ENCODE results near the gene NCR3LG1. TPM values are rescaled to one million over a fixed set of nuclear protein-coding genes. Genes with fewer than 3 reads are reported as not detected.

Gene NCR3LG1
- total and polyA plus RNA-seq, 2 of the 4 experiments (the other 2 are of a cell fraction) = 1.7 to 4.1 TPM

DNA sequence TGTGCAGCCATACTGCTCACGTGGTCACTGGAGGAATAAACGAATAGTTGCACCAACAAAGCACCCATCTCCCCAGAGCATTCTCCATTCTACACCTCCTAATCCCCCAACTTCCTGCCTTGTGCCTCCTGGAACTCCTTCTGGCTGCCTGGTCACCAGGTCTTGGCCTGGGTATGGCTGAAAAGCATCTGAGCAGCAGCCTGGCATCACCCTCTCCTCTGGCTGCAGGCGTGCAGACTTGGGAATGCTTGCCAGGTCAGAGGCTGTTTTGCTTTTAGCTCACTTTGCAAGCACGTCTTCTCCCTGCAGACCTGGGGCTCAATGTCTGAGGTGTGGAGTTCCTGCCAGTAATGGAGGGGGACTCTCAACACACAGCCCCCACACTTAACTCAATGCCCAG, 70.2 kb downstream of the NCR3LG1 start:
- Histone ChIP-seq H3K4me3 (ENCODE audit: insufficient read depth, low read depth, low read length) (no peak overlapping the region), H3K4me2 (ENCODE audit: low read depth, low read length) (no peak overlapping the region), H3K36me3 (ENCODE audit: control insufficient read depth, insufficient read depth, low read length) (no peaks in the 10 kb centered on the region), H2AFZ (replicated peaks; ENCODE audit: low read length, poor library complexity) (no peak overlapping the region), H3K9ac (ENCODE audit: low read depth, low read length) (no peak overlapping the region), H4K8ac (ENCODE audit: low read depth in 2 of 2, low read length in 2 of 2) (no peak overlapping the region), H3K56ac (ENCODE audit: extremely low read depth, insufficient read depth, low read length) (no peak overlapping the region), H3K27ac (ENCODE audit: insufficient read depth, low read length) (no peak overlapping the region), H3K9me3 (ENCODE audit: control insufficient read depth, insufficient read depth, low read length) (no peaks in the 10 kb centered on the region), H2BK15ac (ENCODE audit: low read depth, low read length) (no peak overlapping the region), H4K91ac (ENCODE audit: insufficient read depth, low read depth, low read length) (no peak overlapping the region), H4K5ac (ENCODE audit: low read depth, low read length) (no peak overlapping the region), H2AK5ac (ENCODE audit: low read depth, low read length) (no peak overlapping the region), H3K14ac (replicated peaks; ENCODE audit: low read depth, low read length) (no peak overlapping the region), H3K4me1 (ENCODE audit: control insufficient read depth, insufficient read depth, low read length) (no peaks in the 10 kb centered on the region), H3K18ac (ENCODE audit: low read depth, low read length) (no peak overlapping the region), H4K20me1 (ENCODE audit: insufficient read depth, low read length) (no peaks in the 10 kb centered on the region), H3K9me1 (ENCODE audit: insufficient read depth, low read length) (no peaks in the 10 kb centered on the region), H3K4ac (ENCODE audit: low read depth, low read length) (no peak overlapping the region), H2BK20ac (ENCODE audit: low read depth, low read length) (no peak overlapping the region), H2BK120ac (ENCODE audit: low read depth, low read length) (no peak overlapping the region), H2BK5ac (ENCODE audit: low read depth, low read length, poor library complexity, severe bottlenecking) (no peak overlapping the region), H3K23ac (ENCODE audit: low read depth, low read length) (no peak overlapping the region), H3K79me1 (ENCODE audit: low read depth in 1 of 2, low read length in 2 of 2) (no peaks in the 10 kb centered on the region), H3K27me3 (ENCODE audit: control insufficient read depth, insufficient read depth, low read length) (peaks cover 6% of the 10 kb centered on the region), H2AK9ac (replicated peaks; ENCODE audit: low read depth, low read length, poor library complexity) (no peak overlapping the region)
- TF ChIP-seq RCOR1 (IDR thresholded peaks at IDR 0.05; ENCODE audit: insufficient replicate concordance, low read length) (no peak), MXI1 (IDR thresholded peaks at IDR 0.05; ENCODE audit: borderline replicate concordance, low read depth, low read length) (no peak), USF2 (IDR thresholded peaks at IDR 0.05; ENCODE audit: low read depth, low read length) (no peak), NFE2L2 (IDR thresholded peaks at IDR 0.05; ENCODE audit: low read depth, low read length) (no peak), MAZ (IDR thresholded peaks at IDR 0.05; ENCODE audit: borderline replicate concordance, low read depth, low read length) (no peak), MAFK (IDR thresholded peaks at IDR 0.05; ENCODE audit: low read depth, low read length) (no peak), SMC3 (IDR thresholded peaks at IDR 0.05; ENCODE audit: low read depth, low read length) (no peak), CHD1 (IDR thresholded peaks at IDR 0.05; ENCODE audit: low read depth, low read length) (no peak), BHLHE40 (IDR thresholded peaks at IDR 0.05; ENCODE audit: low read depth, low read length) (no peak), RFX5 (IDR thresholded peaks at IDR 0.05; ENCODE audit: low read depth, low read length) (no peak), CEBPB (IDR thresholded peaks at IDR 0.05; ENCODE audit: low read depth, low read length) (no peak), FOS (IDR thresholded peaks at IDR 0.05; ENCODE audit: low read depth, low read length) (no peak), ELK1 (IDR thresholded peaks at IDR 0.05; ENCODE audit: borderline replicate concordance, low read depth, low read length) (no peak), RAD21 (IDR thresholded peaks at IDR 0.05; ENCODE audit: low read length) (no peak), CTCF (conservative IDR thresholded peaks at IDR 0.05; ENCODE audit: low read depth, low read length) (no peak), POLR2A (IDR thresholded peaks at IDR 0.05; ENCODE audit: low read depth, low read length) (no peak)
- no peak for DNase-seq
- in situ Hi-C loops (cut with MboI; ENCODE audit: low sequenced_read_pairs) (no loop called here), dilution Hi-C loops (cut with HindIII; ENCODE audit: low sequenced_read_pairs, unreplicated experiment) (no loop called here), intact Hi-C loops (cut with micrococcal nuclease) (no loop called here)
- ChIA-PET CTCF (no interaction called here), POLR2A (ENCODE audit: unreplicated experiment) (no interaction called here)
- no CpG with 5 or more reads among the region's 4 CpGs for WGBS, 2 experiments (ENCODE audit: extremely low coverage in 2 of 2, insufficient read length in 1 of 2)
- ATAC-seq (ENCODE audit: low read depth) = no peak
- BruUV-seq (replicated peaks) = no TSS peak
